Hematopoietic multipotent progenitor cell treated with erythropoietin and hydrocortisone succinate and interleukin-3 and kit ligand, for 8 days (in vitro differentiated cells): ENCODE results near the gene DMD.
A peak's percentile ranks its signal among the peaks of the same experiment; 100 is the strongest.
"Not testable (repeated sequence)": the region's sequence is repeated elsewhere in the genome, so short reads cannot be mapped to it uniquely, and the experiment has no call there.

Experiments used
- DNase-seq: peaks from one replicate; pipeline ENCODE4 v3.0.0-alpha.2; 2015

Gene DMD

DNA sequence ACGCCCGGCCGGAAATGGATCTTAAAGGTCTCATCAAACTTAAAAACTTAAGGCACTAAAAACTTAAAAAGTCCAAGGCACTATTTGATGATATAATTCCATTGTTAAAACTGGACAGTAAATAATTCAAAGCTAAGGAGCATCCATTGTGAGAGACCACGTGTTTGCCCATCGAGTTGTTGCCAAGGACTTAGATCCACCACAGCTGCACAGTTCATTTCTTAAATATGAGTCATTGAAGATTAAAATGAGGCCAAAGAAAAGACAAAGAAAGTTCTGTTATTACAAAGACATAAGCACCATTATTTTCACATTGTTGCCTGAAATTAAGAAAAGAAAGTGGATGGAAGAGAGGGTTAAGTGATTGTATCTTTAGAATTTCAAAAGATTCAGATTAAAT lies 1728.0 kb downstream of the DMD start:
- no peak for DNase-seq

DNA sequence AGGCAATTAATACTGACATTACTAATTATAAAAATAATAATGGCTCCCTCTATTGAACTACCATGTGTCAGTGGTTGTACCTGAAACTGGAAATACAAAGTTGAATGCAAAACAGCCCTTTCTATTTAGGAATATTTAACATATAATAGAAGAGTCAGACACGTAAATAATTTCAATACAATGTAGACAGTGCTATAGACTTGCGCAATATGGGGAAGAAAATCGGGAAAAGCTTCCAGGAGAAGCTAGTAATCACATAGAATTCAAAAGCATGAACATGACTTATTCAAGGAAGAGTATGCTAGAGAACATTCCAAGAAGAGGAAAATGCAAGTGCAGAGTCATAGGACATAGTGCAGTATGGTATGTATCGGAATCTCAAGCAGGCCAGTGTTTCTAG lies 1730.7 kb downstream of the DMD start:
- DNase-seq = no peak

DNA sequence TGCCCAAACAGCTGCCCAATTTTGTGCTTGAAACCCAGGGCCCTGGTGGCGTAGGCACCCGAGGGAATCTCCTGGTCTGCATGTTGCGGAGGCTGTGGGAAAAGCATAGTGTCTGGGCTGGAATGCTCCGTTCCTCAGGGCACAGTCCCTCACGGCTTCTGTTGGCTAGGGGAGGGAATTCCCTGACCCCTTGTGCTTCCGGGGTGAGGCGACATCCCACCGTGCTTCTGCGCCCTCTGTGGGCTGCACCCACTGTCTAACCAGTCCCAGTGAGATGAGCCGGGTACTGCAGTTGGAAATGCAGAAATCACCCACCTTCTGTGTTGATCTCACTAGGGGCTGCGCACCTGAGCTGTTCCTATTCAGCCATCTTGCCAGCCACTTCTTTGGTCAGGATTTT lies 1740.1 kb downstream of the DMD start:
- DNase-seq = no peak

DNA sequence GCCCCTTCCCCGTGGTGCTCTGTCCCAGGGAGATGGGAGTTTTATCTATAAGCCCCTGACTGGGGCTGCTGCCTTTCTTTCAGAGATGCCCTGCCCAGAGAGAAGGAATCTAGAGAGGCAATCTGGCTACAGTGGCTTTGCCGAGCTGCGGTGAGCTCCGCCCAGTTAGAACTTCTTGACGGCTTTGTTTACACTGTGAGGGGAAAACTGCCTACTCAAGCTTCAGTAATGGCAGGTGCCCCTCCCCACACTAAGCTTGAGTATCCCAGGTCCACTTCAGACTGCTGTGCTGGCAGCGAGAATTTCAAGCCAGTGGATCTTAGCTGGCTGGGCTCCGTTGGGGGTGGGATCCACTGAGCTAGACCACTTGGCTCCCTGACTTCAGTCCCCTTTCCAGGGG lies 1740.6 kb downstream of the DMD start:
- DNase-seq = not testable (repeated sequence)

DNA sequence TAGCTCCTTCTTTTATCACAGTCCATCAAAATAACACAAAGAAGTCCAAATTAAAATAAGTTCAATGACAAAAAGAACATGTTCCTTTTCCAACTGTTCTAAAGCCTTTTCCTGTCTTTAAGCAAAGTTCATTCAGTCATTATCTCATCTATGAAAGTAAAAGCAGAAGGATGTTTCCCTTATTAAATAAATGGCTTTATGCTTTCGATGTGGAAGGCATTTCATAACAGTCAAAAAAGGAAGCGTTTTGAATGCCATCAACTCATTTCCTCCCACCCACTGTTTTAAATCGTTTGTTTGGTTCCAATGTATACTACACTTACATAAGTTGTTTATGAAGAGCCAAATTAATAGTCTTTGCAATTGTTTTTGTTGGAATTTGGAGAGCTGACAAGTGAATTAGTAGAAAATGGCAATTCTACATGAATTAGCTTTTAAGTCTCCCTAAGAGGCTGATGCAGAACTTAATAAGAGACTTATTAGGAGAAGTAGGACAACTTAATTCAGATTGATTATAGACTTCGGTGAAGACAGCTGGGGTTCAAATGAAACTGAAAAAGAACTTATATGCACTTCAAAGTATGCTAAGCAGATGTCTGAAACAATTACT lies 1746.9 kb downstream of the DMD start:
- no peak for DNase-seq

DNA sequence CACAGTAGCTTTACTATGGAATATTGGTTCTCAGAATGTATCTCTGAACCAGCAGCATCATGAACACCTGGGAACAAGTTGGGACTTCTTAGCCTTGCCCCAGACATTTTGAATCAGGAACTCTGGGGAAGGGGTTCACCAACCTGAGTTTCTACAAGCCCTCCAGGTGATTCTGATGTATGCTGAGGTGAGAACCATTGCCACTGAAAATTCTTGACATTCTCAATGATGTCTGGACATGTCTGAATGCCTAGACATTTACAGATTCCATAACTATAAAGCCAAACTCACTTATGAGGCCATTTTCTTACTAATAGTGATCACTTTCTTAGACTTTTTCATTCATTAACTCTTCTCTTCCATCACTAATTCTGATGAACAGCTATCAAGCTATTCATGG lies 1750.1 kb downstream of the DMD start:
- DNase-seq = no peak

DNA sequence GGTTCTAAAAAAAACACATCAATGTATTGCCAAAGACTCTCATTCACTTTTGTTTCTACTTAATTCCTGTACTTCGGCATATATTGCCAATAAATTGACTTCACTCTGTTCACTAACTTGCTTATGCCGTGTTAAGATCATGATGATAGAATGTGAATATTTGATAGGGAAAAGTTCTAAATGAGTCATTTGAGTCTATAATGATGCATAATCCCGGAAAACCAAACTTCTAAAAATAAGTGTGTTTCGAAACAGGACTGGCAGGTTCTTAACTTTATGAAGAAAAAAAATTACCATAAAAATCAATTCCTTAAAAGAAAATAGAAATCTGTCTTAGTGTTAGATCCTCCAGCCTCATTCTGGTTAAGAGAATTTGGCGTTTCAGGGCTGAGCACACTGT lies 1752.0 kb downstream of the DMD start:
- no peak for DNase-seq

DNA sequence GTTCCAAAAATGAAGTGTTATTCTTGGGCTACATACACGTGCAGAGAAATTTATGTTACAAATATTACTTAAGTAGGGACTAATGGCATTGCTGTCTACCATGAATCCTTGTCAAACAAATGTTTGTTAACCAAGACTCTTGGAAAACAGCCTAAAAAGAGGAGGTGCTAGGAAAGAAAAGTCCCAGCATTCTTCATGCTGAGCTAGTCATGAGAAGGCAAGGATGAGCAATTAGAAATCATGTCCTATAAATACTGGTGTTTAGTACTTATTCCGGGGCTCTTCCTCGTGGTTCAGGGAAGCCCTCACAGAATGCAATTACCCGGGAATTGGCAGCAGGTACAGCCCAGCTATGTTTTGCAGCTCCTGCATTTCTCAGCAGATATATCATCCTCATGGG lies 1761.4 kb downstream of the DMD start:
- DNase-seq = no peak

DNA sequence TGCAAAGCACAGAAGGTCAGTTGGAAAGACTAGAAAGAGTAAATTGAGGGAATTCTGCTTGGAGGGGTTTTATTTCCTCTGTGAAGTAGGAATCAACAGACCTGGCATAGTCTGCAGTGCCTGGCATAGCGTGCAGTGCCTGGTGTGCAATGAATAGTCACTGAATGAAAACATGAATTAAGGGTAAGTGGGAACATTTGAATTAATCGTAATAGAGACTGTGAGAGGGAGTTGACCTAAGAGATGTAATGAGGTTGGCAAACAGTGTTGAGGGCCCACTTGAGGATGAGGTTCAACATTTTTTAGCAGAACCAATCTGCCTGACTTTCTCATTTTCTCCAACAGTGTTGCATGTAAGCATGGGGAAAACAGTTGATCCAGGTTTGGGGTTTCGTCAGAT lies 1762.3 kb downstream of the DMD start:
- DNase-seq = no peak

DNA sequence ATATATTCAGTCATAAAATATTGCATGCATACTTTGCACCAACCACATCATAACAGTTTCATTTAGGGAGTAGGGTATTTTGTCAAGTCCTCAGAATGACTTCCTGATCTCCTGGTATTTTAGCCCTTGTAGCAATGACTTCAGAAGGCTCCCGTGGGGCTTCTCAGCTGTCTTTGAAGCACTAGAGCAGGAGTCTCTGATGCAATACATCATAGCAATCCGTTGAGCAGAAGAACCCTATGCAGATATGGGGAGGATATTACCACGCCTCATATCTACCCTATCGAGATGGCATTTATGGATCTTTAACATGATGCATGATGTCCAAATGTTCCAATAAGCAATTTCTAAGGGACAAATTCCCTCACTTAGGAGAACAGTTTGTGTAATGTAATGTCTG lies 1765.8 kb downstream of the DMD start:
- DNase-seq = no peak

DNA sequence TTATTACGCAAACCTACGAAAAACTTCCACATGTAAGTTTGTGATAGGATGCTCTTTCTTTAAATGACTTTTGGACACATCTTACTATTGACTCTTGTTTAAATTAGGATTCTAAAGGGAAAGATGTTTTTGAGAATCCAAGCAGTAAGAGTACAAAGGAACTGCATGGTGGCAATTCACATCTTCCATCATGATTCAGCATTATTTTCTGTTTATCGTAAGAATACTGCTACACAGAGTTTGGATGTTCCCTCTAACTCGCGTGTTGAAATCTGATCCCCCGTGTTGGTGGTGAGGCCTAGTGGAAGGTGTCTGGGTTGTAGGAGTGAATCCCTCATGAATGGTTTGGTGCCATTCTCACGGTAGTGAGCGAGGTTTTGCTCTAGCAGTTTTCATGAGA lies 1767.7 kb downstream of the DMD start:
- no peak for DNase-seq

DNA sequence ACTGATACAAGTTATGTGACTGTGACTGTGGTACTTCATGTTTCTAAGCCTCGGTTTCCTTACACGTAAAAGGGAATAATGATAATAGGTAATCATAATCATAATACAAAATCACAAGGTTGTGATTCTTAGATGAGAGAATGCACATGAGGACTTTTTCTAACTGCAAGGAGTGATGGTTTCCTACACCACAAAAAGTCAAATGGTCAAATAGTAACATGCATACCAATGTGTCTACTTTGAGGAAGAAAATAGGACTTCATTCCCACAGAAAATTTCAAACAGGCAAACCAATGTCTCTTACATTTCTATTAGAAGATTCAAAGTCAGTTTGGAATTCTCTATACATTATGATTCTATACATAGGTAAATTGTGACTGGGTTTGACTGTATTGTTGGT lies 1770.8 kb downstream of the DMD start:
- DNase-seq = no peak

DNA sequence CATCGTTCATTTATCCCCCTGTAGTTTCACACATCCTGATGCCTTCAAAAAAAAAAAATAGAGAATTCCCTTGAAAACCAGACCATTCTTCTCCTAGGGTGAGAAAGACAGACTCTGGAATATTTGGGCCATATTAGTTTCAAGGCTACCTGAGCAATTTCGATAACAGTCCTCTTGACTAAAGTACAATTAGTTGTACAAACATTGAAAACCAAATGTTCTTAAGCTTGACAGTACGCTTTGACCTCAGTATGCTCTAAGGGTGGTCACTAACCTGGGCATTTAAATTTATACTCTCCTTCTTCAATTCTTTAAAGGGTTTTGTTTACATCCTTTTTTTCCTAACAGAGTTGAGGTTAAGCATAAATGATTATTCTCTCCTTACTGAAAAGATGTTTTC lies 1774.9 kb downstream of the DMD start:
- no peak for DNase-seq

DNA sequence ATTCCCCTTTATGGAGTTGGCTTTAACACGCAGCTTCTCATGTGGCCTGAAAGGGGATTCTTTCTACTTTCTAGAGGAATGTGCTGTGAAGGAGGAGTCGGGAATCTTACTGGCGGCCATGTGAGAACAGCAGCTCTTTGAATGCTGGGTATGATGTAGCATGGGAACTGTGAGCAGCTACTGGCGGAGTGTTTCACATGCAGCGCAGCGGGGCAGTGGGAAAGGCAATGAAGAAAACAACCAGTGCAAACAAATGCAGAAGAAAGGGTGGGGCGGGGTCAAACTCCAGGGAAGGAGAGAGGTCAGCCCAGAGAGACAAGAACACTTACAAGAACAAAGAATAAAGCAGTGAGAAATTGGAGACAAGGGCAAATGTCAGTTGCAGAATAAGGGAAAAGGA lies 1775.8 kb downstream of the DMD start:
- DNase-seq = no peak

DNA sequence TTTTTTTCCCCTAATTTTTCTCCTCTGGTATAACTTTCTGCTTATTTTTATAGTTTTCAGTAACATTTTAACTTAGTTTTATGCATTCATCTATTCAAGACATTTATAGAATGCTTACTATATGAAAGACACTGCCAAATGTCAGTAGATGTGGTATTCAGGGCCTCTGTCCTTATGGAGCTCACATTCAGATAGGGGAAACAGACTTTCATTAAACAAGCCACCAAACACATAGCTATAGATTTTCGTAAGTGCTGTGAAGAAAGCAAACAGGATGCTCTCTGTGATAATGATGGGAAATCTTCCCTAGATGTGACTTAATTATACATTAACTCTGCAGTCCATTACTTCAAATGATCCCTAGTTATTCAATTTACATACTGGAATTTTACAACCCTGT lies 1777.5 kb downstream of the DMD start:
- no peak for DNase-seq

DNA sequence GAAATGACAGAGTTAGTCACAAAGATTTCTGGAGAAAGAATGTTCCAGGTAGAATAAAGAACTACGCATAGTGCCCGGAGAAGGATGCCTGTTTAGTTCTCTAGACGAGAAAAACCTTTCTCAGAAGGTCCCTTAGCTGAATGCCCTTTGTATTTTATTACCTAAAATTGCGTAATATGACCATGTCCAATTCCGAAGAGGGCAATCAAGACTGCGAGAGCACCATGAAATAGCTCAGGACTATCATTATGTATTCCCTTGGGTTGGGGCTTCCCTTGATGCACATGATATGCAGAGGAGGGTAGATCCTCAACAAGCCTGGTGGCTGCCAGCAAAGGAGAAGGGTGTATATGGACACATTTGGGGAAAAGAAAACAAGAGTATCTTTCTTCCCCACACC lies 1781.4 kb downstream of the DMD start:
- no peak for DNase-seq

DNA sequence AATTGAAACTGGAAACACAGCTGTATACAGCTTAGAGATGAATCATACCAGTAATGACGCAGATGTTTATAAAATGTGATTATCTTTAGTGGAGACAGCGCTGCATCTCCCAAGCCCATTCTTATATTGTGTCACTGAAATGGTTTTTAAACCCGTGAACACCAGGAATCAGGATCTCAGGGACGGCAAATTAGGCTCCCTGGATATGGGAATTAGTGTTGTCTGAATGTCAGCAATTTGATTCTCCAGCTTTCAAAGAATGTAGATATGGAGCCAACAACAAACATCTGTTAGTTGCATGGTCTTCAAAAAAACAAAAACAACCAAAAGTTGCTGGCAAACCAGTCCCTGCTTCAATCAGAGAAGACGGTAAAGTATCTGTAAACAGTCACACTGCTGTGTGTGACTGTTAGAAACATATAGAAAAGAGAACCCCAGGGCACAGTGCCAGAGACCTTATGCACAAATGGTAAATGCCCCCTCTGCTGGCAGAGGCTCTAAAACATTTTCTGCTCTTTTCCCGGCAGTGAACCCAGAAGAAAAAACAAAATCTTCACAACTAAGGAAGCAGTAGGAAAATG lies 1787.7 kb downstream of the DMD start:
- DNase-seq = peak; percentile 35

DNA sequence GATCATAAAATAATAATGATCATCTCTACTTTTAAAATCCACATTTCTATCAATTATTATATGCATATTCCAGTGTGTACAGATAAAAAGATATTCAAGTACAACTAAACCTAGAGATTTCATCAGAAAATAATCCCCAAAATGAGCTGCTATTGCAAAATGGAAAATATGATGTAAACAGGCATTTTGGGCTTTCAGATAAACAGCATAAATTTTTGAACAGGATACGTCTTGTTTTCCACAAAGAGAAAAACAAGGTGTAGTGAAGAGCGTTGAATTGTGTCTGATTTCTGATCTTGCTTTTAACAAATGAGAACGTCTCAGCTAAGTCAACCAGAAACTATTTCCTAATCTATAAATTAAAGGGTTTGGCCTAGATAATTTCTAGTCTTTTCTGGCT lies 1789.9 kb downstream of the DMD start:
- DNase-seq = no peak

DNA sequence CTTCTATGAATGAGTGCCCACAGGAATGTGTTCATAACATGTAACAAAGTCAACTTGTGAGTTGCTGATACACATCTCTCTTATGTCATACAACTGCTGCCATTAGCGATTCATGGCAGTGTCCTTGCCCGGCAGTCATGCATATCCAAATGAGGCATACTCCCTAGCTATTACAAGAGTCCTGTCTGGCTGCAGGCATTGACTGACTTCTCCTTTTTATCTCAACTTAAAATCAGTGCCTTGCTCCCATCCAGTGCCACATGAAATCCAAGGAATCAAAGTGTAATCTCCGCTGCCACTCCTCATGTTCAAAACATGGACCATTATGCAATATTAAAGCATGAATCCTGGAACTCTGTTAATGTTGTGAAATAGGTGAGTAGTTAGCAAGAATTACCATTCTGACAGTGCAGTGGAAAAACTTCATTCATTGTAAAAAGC lies 1790.6 kb downstream of the DMD start:
- DNase-seq = no peak

DNA sequence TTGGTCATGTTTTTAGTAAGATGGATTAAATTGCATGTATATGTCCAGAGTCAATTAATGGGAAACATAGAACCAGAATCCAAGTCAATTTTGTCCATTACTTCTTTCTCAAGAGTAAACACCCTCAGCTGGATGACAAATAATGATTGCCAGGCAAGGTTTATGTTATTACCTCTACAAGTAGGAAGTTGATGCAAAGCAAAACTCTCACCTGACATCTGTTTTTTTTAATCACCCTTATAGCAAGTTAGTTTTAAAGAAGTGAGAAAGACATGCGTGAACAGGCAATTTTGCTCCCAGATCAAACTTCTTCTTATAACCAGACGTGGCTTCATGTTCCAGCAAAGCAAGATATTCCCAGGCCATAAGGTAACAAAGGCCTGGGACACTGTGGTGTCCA lies 1791.0 kb downstream of the DMD start:
- no peak for DNase-seq

DNA sequence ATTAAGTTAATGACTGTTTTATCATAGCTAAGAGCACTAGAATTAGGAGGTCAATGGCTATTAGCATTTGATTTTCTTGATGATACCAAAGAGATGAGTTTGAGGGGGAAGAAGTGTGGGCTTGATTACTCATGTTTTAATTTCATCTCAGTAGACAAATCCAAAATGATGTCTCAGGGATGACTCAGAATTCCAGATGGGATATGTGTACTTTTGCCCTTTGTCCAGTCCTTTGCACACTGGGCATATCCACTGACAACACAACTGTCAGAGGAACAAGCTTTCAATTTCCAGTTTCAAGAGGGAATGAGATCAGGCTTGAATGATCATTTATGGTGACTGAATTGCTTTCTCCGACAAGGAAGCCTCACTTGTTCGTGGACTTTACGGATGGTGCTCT lies 1814.2 kb downstream of the DMD start:
- DNase-seq = no peak

DNA sequence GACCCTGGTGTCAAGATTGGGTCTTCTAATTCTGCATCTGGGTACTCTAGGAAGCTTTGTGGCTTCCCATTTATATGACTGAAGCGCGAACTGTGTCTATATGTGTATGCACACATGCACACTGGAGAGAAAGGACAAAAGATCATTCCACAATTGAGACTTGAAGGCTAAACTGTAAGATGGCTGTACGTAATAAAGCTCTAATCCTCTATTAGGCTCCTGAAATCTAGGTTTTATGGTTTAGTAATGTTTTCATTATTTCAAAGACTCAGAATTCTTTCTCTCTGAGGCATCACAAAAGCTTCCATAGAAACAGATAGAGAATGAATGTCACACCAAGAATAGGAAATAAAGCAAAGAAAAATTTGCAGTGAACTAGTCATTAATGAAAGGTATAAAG lies 1818.8 kb downstream of the DMD start:
- DNase-seq = no peak

DNA sequence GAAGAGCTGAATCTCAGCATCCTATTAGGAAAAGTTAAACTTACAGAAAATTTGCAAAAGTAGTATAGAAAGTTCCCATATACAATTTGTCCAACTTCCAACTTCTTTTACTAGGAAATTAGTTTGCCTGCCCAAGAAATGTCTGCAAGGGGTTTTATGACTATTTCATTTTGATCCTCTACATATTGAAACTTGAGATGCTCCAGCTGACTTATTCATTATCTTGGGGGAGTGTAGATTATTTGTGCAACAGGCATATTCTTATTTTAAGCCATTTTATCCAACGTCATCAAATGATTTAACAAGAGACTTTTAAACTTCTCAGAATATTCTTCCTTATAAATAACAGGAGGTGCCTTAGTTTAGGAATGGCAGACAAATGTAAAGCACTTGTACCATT lies 1822.4 kb downstream of the DMD start:
- DNase-seq = no peak

DNA sequence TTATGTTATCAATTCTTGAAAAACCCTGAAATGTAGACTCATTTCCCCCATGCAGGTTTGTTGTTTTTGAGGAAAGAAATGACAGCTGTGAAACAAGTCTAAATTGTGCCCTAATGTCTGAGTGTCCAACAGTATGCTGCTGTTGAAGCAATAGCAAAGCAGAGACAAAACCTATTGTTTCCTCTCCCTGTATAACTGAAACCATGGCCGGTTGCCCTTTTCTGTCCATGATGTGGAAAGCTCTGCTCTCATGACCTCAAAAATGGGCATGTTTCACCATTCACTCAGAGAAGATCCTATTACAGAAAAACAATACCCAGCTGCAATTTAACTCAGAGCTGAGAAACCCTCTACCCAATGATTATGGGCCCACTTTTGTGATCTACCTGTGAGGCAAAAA lies 1826.9 kb downstream of the DMD start:
- no peak for DNase-seq

DNA sequence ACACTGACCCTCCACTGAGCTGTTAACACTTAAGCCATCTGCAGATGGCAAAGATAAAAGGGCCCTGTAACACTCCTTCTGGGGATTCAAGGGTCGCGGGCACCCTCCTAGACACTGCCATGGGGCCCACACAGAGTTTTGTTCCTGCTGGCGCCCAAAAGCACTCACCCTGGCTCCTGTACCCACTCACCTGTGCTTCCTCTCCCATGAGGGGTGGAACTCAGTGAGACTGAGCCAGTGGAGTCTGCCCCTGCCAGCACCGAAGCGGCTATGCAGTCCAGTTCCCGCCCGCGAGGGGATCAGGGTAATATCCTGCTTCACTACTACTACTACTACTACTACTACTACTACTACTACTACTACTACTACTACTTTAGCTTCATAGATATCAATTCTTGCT lies 1827.4 kb downstream of the DMD start:
- DNase-seq = no peak

DNA sequence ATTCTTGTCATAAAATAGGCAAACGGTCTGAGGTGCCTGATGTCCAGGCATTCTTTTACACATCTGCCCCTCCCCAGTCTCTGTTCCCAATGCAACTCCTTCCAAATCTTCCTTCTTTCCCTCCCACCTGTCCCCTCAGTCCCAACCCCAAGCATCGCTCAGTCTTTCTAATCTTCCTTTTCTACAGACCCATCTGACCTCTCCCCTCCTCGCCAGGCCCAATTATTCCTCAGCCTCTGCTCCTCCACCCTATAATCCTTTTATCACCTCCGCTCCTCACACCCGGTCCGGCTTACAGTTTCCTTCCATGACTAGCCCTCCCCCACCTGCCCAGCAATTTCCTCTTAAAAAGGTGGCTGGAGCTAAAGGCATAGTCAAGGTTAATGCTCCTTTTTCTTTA lies 1832.4 kb downstream of the DMD start:
- not testable (repeated sequence) for DNase-seq
